LNCaP clone FGC (cell line): Measurements from ENCODE around the gene PVRIG.

Experiments used
- DNase-seq: peaks from one replicate; pipeline ENCODE4 v3.0.0-alpha.2; 2011; ENCODE audit warnings: low read depth
- H3K4me3 ChIP-seq: 2 replicates; pipeline ENCODE4 v1.5.1; 2011; ENCODE audit warnings: mild to moderate bottlenecking, low read depth, low read length, control low read depth
- TF ChIP-seq, protein P1 (sequence below): IDR thresholded peaks from 2 replicates; pipeline ENCODE4 v1.5.1; 2012; ENCODE audit warnings: mild to moderate bottlenecking; ENCODE audit not compliant: control insufficient read depth, insufficient read depth; ENCODE audit errors: extremely low read depth

PVRIG gene

DNA sequence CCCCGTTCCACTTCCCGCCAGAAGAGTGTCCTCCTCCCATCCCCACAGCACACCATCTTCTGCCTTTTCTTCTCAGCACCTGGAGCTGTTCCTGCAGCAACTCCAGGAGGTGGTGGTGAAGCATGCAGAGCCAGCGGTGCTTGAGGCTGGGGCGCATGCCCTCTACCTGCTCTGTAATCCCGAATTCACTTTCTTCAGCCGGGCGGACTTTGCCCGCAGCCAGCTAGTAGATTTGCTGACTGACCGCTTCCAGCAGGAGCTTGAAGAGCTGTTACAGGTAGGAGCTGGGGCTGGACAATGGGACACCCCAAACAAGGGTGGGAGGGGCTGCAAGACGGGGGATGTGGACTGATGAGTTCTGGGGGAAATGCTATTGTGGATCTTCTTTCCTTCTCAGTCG is 19.1 kb upstream of the PVRIG start:
- no peak for DNase-seq
- TF ChIP-seq, protein P1, sequence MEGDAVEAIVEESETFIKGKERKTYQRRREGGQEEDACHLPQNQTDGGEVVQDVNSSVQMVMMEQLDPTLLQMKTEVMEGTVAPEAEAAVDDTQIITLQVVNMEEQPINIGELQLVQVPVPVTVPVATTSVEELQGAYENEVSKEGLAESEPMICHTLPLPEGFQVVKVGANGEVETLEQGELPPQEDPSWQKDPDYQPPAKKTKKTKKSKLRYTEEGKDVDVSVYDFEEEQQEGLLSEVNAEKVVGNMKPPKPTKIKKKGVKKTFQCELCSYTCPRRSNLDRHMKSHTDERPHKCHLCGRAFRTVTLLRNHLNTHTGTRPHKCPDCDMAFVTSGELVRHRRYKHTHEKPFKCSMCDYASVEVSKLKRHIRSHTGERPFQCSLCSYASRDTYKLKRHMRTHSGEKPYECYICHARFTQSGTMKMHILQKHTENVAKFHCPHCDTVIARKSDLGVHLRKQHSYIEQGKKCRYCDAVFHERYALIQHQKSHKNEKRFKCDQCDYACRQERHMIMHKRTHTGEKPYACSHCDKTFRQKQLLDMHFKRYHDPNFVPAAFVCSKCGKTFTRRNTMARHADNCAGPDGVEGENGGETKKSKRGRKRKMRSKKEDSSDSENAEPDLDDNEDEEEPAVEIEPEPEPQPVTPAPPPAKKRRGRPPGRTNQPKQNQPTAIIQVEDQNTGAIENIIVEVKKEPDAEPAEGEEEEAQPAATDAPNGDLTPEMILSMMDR, result no peak
- H3K4me3 ChIP-seq, result no peak overlapping the region

- TF ChIP-seq, protein P1, result no peak
- no peak for DNase-seq
- no peak overlapping the region for H3K4me3 ChIP-seq
These were observed 15.3 kb upstream of the PVRIG start for GRCh38 chr7:100204454-100204853.

DNA sequence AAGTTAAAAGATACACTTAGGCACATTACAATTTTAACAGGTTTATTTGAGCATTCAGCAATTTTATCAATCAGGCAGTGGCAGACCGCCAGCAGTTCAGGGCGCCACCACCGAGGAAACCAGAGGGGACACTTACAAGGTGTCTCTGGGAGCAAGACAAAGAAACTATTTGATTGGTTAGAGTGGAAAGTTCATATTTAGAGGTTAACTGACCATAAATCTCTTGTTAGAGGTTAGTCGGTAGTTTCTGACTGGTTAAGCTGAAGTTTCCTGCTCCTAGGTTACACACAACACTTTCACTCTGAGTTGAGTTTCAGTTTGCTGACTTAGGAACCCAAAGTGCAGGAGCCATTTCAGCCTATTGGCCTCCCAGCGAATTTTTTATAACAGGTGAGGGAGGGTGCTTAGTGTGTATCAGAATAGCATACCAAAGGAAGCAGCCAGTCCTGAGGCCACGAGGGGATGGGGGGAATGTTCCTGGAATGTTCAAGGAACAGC is 10.8 kb upstream of the PVRIG start:
- no peak overlapping the region for H3K4me3 ChIP-seq
- TF ChIP-seq, protein P1, result no peak
- DNase-seq, result no peak

DNA sequence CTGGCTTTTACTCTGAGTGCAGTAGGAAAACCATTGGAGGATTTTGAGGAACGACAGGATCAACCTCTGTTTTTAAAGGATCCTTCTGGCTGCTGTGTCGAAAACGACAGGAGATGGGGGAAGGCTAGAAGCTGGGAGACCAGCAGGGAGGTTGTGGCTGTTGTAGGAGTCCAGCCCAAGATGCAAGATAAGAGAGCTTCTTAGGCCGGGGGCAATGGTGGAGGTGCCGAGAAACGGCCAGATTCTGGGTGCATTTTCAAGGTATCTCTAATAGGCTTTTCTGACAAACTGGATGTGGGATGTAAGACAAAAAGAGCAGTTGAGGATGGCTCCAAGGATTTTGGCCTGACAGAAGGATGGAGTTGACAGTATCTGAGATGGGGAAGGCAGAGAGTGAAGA is 10.3 kb upstream of the PVRIG start:
- H3K4me3 ChIP-seq, result no peak overlapping the region
- DNase-seq, result no peak
- TF ChIP-seq, protein P1, result no peak

- TF ChIP-seq, protein P1, result no peak
- DNase-seq, result no peak
- no peak overlapping the region for H3K4me3 ChIP-seq
These were observed 8.9 kb upstream of the PVRIG start for GRCh38 chr7:100210805-100211204.

- no peak for DNase-seq
- TF ChIP-seq, protein P1, result no peak
- H3K4me3 ChIP-seq, result no peak overlapping the region
These were observed 8.4 kb upstream of the PVRIG start for GRCh38 chr7:100211342-100211780.

GRCh38 chr7:100212631-100213286 is 7.0 kb upstream of the PVRIG start:
- TF ChIP-seq, protein P1, result no peak
- no peak for DNase-seq
- H3K4me3 ChIP-seq, result no peak overlapping the region
